Heart right ventricle (tissue), 16 donors: ENCODE measurements around the gene SPTBN5. TPM values are rescaled to one million over a fixed set of nuclear protein-coding genes. Genes with fewer than 3 reads are reported as not detected.

Experiments used
- ATAC-seq, 8 donors: fragments of 200-7000 bp; cut with Tn5 transposase; one replicate each; pipeline ENCODE4 v1.9.1; 2020; ENCODE audit warnings: mild to moderate bottlenecking in 8 of 8, moderate library complexity in 8 of 8, moderate number of reproducible peaks in 1 of 8
- DNase-seq, 2 donors: peaks; one replicate each; pipeline ENCODE4 v3.0.0-alpha.2; 2020
- H3K27ac ChIP-seq, 10 donors: fragments of 200-600 bp; sonication (generic) in 2 of 10; one replicate each; pipeline versions ENCODE4 v1.5.0 to v1.8.0; 2020 to 2022; ENCODE audit warnings: mild to moderate bottlenecking in 3 of 10
- H3K27me3 ChIP-seq, 7 donors: fragments of 200-600 bp; one replicate each; pipeline ENCODE4 v1.8.0; 2021 to 2022; ENCODE audit warnings: mild to moderate bottlenecking in 2 of 7
- H3K36me3 ChIP-seq, 9 donors: fragments of 200-600 bp; sonication (generic) in 1 of 9; one replicate each; pipeline versions ENCODE4 v1.5.0 to v1.8.0; 2020 to 2022; ENCODE audit warnings: mild to moderate bottlenecking in 2 of 9
- H3K4me1 ChIP-seq, 9 donors: fragments of 200-600 bp; sonication (generic) in 1 of 9; one replicate each; pipeline versions ENCODE4 v1.5.0 to v1.8.0; 2020 to 2022; ENCODE audit warnings: mild to moderate bottlenecking in 4 of 9
- H3K4me3 ChIP-seq, 10 donors: fragments of 200-600 bp; sonication (generic) in 2 of 10; one replicate each; pipeline versions ENCODE4 v1.5.0 to v1.8.0; 2020 to 2022; ENCODE audit warnings: mild to moderate bottlenecking in 7 of 10, moderate library complexity in 2 of 10
- H3K9me3 ChIP-seq, 11 donors: fragments of 200-600 bp in 10 of 11; sonication (generic) in 2 of 11; one replicate each; pipeline versions ENCODE4 v1.5.0 to v1.8.0; 2013 to 2022; ENCODE audit warnings: mild to moderate bottlenecking in 2 of 11, control low read depth in 1 of 11, moderate library complexity in 1 of 11
- WGBS, 2 donors: extraction: QIAGEN DNeasy Blood & Tissue Kit; methylation state at CpG; one replicate each; pipeline ENCODE4 v1.1.7; 2013; ENCODE audit warnings: inconsistent platforms in 1 of 2; 5-methylcytosine and 5-hydroxymethylcytosine counted together
- intact Hi-C, 10 donors: fragments of 100-400 bp; cut with DNase I; formaldehyde crosslinking; loops; one replicate each; pipeline versions ENCODE4 v1.11.1 to v1.14.2; 2022
- polyA plus RNA-seq, 2 donors: library from polyadenylated mRNA; stranded (reverse); fragments of 200-250 nt; gene quantifications; one replicate each; pipeline ENCODE4 v1.2.3, GENCODE V29; 2013
- total RNA-seq, 10 donors: library from RNA; stranded (reverse); fragmentation: NEBNext Ultra II Directional in 3 of 10; extraction: Animal tissue kit (Norgen Biotek cat#: 25700) in 3 of 10; gene quantifications; one replicate each; pipeline versions ENCODE4 v1.2.1 to v1.2.4, GENCODE V29; 2021 to 2023
- TF ChIP-seq, protein P1 (sequence below), 9 donors: fragments of 200-600 bp; sonication (generic) in 2 of 9; IDR thresholded peaks; one replicate each; pipeline versions ENCODE4 v1.5.0 to v1.8.0; 2021 to 2022; ENCODE audit warnings: antibody characterized with exemption in 9 of 9, mild to moderate bottlenecking in 5 of 9, moderate library complexity in 1 of 9
- donor health status: Arrhythmogenic right ventricular cardiomyopathy.
- donor health status: ischemic (EF 13 %, LVEDD 7.1; RV severe dilation, severe dysfunction).
- donor health status: healthy with polysubstance abuse.
- donor health status: DM: no; HTN: yes; CAD: no.
- donor health status: DM: no; HTN: no; CAD: no.
- donor health status: ischemic (EF 25% LVEDD 6.9; RV normal size, moderate dysfunction).
- donor health status: ischemic (EF 25% LVEDD 5.7; RV mildly dilated, moderate dysfunction).
- donor health status: healthy.
- donor health status: DM: yes; HTN: yes; CAD: no.
- donor health status: Ischemic cardiomyopathy.
- donor health status: ischemic (EF 35%, LVEDD 5.7; RV mildly dilated, moderate dysfunction).
- donor health status: nonischemic (EF 11% LVEDD 7.7; RV severe dilation, severe dysfunction).
- donor health status: DM: yes; HTN: yes; CAD: no.
- donor health status: PGD.
- donor health status: ischemic (EF 29% LVEDD 5.4; RV normal size, mild dysfunction).
- donor health status: nonischemic (EF 23%, LVEDD 6.1; RV moderate dilation, normal function).

Gene SPTBN5
- total and polyA plus RNA-seq, 12 donors: 0.94 to 8.7 (median 2.4) TPM

DNA sequence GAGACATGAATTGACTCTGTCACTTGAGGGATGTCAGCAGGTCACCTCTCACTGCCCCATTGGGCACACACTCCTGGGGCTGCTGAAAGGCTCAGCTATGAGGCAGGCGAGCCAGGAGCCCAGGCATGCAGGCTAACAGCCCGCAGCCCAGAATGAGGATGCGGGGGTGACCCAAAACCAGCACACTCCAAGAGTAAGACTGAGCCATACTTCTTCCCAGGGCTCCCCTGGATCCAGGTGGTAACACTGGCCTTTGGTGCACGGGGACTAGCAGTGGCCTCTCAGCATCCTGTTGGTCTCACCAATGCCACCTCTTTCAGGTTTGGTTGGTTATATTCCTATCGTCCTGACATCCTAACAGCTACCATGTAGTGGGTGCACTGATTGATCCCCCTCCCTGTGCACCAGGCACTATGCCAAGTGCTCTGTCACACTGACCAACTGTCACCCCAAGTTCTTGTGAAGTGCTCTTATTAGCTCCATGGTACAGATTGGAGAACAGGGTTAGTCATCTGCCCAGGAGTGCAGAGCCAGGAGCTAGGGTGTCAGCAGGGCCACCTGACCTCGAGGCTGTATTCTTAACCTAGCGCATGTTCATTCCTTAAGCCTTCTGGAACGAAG, 24.8 kb upstream of the SPTBN5 start:
- no peaks in the 10 kb centered on the region for H3K9me3 ChIP-seq
- intact Hi-C loops: loop anchor here in 4 of 10 donors (5.0 to 10.0 kb wide), 4 partner anchors 46 to 56 kb away; partner anchors contain the start of gene EHD4 (in 2 of the 4)
- DNase-seq (no peak), ATAC-seq (peak in 1 of 8 donors; percentile 5)
- H3K4me1 ChIP-seq: peaks cover 32 to 100% (median 97%) of the 10 kb centered on the region in 9 donors
- TF ChIP-seq, protein P1, sequence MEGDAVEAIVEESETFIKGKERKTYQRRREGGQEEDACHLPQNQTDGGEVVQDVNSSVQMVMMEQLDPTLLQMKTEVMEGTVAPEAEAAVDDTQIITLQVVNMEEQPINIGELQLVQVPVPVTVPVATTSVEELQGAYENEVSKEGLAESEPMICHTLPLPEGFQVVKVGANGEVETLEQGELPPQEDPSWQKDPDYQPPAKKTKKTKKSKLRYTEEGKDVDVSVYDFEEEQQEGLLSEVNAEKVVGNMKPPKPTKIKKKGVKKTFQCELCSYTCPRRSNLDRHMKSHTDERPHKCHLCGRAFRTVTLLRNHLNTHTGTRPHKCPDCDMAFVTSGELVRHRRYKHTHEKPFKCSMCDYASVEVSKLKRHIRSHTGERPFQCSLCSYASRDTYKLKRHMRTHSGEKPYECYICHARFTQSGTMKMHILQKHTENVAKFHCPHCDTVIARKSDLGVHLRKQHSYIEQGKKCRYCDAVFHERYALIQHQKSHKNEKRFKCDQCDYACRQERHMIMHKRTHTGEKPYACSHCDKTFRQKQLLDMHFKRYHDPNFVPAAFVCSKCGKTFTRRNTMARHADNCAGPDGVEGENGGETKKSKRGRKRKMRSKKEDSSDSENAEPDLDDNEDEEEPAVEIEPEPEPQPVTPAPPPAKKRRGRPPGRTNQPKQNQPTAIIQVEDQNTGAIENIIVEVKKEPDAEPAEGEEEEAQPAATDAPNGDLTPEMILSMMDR (IDR thresholded peaks at IDR 0.05): no peak
- H3K36me3 ChIP-seq: peaks cover 0 to 57% (median 8%) of the 10 kb centered on the region in 9 donors
- peak overlapping the region; percentile 23 to 87 (median 76) for H3K27ac ChIP-seq
- 69 to 77% methylated on average over 8 of the region's 8 CpGs for WGBS, 2 donors
- H3K27me3 ChIP-seq: no peaks in the 10 kb centered on the region
- peak overlapping the region in 1 of 10 donors; percentile 0 for H3K4me3 ChIP-seq

DNA sequence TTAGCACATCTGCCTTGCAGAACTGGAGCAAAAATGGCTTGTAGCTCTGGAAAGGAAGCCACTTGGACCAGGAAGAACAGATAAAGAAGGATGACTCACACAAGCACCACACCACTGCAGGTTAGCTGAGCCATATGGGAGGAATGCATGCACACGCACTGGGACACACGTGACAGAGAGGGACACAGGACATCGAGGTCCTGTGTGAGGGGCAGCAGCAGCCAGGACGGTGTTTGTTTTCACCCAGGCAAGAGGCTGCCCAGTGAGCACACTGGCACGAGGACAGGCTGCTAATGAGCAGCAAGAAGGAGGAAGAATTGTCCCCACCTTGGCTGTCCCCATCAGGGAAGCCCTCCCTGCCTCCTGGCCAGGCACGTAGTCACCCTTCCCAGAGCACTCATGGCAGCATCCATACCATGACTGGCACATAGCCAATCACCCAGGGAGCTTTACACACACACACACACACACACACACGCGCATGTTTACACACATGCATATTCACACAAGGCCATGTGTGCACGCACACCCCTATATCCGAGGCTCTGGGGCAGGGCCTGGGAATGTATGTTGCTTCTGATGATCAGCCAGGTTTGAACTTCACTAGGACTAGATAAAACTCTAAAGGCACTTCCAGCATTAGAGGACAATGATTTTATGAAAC, 24.0 kb upstream of the SPTBN5 start:
- H3K36me3 ChIP-seq: peaks cover 0 to 57% (median 8%) of the 10 kb centered on the region in 9 donors
- TF ChIP-seq, protein P1 (IDR thresholded peaks at IDR 0.05): no peak
- peaks cover 38 to 100% (median 100%) of the 10 kb centered on the region in 9 donors for H3K4me1 ChIP-seq
- intact Hi-C loops: loop anchor here in 4 of 10 donors (5.0 to 10.0 kb wide), 4 partner anchors 47 to 57 kb away; partner anchors contain the start of gene EHD4 (in 2 of the 4)
- DNase-seq (peak; percentile 37 to 47), ATAC-seq (peak in 6 of 8 donors; percentile 17 to 67 (median 52))
- 39 to 45% methylated on average over 10 of the region's 10 CpGs for WGBS, 2 donors
- no peaks in the 10 kb centered on the region for H3K9me3 ChIP-seq
- H3K4me3 ChIP-seq: peak overlapping the region in 1 of 10 donors; percentile 0
- no peaks in the 10 kb centered on the region for H3K27me3 ChIP-seq
- peak overlapping the region; percentile 61 to 87 (median 77) for H3K27ac ChIP-seq

DNA sequence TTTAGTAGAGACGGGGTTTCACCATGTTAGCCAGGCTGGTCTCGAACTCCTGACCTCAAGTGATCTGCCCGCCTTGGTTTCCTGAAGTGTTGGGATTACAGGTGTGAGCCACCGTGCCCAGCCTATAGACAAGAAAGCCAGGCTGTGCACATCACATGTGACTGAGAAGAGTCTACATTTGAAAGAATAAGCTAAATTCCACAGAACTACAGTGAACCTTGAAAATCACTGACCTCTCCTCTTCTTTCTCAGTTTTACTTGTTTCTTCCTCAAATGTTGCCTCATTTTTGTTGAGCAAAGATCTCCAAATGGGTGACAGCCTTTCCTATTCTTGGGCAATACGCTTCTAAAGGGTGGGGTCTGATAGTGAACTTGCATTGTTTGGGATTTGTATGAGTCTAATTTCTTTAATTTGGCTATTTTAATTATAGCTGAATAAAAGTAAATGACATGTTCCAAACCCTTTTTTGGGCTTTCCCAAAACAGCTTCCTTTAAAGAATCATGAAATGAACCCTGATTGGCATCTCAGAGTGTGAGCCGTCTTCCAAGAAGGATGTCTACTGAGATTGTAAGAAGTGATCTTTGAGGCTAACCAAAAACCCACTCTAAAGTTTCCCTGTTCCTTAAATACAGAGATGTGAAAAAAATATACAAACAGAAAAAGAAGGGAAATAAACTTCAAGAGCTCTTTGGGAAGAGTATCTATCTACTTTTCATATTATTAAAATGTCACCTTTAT, 21.6 kb upstream of the SPTBN5 start:
- Histone ChIP-seq H3K27me3 (no peaks in the 10 kb centered on the region), H3K27ac (peak overlapping the region; percentile 61 to 87 (median 77)), H3K36me3 (peaks cover 0 to 74% (median 8%) of the 10 kb centered on the region in 9 donors), H3K9me3 (no peaks in the 10 kb centered on the region), H3K4me1 (peaks cover 28 to 98% (median 91%) of the 10 kb centered on the region in 9 donors), H3K4me3 (no peak overlapping the region)
- TF ChIP-seq, protein P1 (IDR thresholded peaks at IDR 0.05): no peak
- DNase-seq (no peak), ATAC-seq (no peak)
- WGBS, 2 donors: 83 to 87% methylated on average over 6 of the region's 6 CpGs
- intact Hi-C loops: loop anchor here in 4 of 10 donors (5.0 to 10.0 kb wide), 4 partner anchors 49 to 59 kb away; partner anchors contain the start of gene EHD4 (in 2 of the 4)

DNA sequence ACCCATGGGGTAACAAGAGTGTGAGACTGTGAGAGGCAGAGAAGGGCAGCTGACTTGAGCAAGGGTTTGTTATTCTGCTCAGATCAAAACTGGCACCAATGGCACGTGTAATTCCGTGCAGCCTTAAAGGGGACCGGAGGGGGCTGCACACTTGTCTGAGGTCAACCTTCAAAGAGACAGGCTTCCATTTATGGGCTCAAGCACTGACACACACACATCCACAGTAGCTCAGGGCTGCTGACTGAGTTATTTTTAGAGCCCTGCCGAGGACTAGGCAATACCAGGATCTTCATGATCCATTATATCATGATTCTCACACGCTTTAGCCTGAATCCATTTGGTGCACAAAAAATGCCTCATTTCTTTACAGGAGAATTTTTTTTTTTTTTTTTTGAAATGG, 20.6 kb upstream of the SPTBN5 start:
- Histone ChIP-seq H3K9me3 (no peaks in the 10 kb centered on the region), H3K4me1 (peaks cover 23 to 93% (median 83%) of the 10 kb centered on the region in 9 donors), H3K36me3 (peaks cover 0 to 81% (median 14%) of the 10 kb centered on the region in 9 donors), H3K27me3 (no peaks in the 10 kb centered on the region), H3K4me3 (no peak overlapping the region), H3K27ac (peak overlapping the region; percentile 61 to 87 (median 77))
- peak; percentile 31 to 82 (median 69) for ATAC-seq
- TF ChIP-seq, protein P1 (IDR thresholded peaks at IDR 0.05): no peak
- intact Hi-C loops: loop anchor here in 3 of 10 donors (5.0 to 10.0 kb wide), 3 partner anchors 43 to 60 kb away; partner anchors contain the start of gene EHD4 (in 1 of the 3)
- 47 to 52% methylated on average over 5 of the region's 5 CpGs for WGBS, 2 donors
- DNase-seq: peak in 1 of 2 donors; percentile 60
